Upper lobe of right lung (tissue), 1 donor: ENCODE data around the gene PNKD. TPM values are rescaled to one million over a fixed set of nuclear protein-coding genes. Genes with fewer than 3 reads are reported as not detected.

Experiments used
- ATAC-seq: fragments of 200-7000 bp; cut with Tn5 transposase; one replicate; pipeline ENCODE4 v1.9.1; 2020; ENCODE audit warnings: mild to moderate bottlenecking, moderate library complexity
- DNase-seq: peaks from one replicate; pipeline ENCODE4 v3.0.0-alpha.2; 2020
- H3K27ac ChIP-seq: fragments of 200-600 bp; one replicate; pipeline ENCODE4 v1.8.0; 2022
- H3K27me3 ChIP-seq: fragments of 200-600 bp; one replicate; pipeline ENCODE4 v1.8.0; 2022; ENCODE audit warnings: mild to moderate bottlenecking
- H3K36me3 ChIP-seq: fragments of 200-600 bp; one replicate; pipeline ENCODE4 v1.8.0; 2022
- H3K4me1 ChIP-seq: fragments of 200-600 bp; one replicate; pipeline ENCODE4 v1.8.0; 2022
- H3K4me3 ChIP-seq: fragments of 200-600 bp; one replicate; pipeline ENCODE4 v1.8.0; 2022; ENCODE audit warnings: mild to moderate bottlenecking
- H3K9me3 ChIP-seq: fragments of 200-600 bp; one replicate; pipeline ENCODE4 v1.8.0; 2022
- intact Hi-C: fragments of 100-400 bp; cut with DNase I; formaldehyde crosslinking; loops from one replicate; pipeline ENCODE4 v1.11.0; 2022
- total RNA-seq: library from RNA; stranded (reverse); fragmentation: NEBNext Ultra II Directional; extraction: Animal tissue kit (Norgen Biotek cat#: 25700); gene quantifications from one replicate; pipeline ENCODE4 v1.2.1, GENCODE V29; 2021
- TF ChIP-seq, protein P1 (sequence below): fragments of 200-600 bp; IDR thresholded peaks from one replicate; pipeline ENCODE4 v1.8.0; 2022; ENCODE audit warnings: antibody characterized with exemption
- donor health status: DM: no; HTN: yes; CAD: no; lungs with severe emphysema.

Gene PNKD
- total RNA-seq, 1 donor from 2014 or later, result 65.4 TPM

DNA sequence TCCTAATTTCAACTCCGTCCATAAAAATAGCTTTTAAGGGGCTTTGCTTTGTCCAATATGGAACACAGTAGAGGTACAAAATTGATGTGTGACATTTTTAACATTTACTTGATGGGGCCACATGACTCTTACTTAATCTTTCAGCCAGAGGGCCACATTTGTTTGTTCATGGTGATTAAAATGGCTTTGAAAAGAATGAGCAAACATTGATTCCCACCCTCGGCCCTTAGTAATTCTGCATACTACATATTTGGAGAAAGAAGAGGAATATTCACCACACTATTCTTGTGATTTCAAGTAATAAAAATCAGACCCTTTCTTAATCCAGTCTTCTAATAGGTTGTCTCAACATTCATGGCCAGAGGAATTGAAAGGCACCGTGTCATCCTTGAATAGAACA, 35.8 kb upstream of the PNKD start:
- Histone ChIP-seq H3K4me3 (no peak overlapping the region), H3K4me1 (peaks cover 17% of the 10 kb centered on the region), H3K9me3 (no peaks in the 10 kb centered on the region), H3K27ac (no peak overlapping the region), H3K27me3 (no peaks in the 10 kb centered on the region), H3K36me3 (peaks cover 100% of the 10 kb centered on the region)
- DNase-seq (no peak), ATAC-seq (no peak)
- intact Hi-C loops, result no loop called here
- TF ChIP-seq, protein P1, sequence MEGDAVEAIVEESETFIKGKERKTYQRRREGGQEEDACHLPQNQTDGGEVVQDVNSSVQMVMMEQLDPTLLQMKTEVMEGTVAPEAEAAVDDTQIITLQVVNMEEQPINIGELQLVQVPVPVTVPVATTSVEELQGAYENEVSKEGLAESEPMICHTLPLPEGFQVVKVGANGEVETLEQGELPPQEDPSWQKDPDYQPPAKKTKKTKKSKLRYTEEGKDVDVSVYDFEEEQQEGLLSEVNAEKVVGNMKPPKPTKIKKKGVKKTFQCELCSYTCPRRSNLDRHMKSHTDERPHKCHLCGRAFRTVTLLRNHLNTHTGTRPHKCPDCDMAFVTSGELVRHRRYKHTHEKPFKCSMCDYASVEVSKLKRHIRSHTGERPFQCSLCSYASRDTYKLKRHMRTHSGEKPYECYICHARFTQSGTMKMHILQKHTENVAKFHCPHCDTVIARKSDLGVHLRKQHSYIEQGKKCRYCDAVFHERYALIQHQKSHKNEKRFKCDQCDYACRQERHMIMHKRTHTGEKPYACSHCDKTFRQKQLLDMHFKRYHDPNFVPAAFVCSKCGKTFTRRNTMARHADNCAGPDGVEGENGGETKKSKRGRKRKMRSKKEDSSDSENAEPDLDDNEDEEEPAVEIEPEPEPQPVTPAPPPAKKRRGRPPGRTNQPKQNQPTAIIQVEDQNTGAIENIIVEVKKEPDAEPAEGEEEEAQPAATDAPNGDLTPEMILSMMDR, result no peak

DNA sequence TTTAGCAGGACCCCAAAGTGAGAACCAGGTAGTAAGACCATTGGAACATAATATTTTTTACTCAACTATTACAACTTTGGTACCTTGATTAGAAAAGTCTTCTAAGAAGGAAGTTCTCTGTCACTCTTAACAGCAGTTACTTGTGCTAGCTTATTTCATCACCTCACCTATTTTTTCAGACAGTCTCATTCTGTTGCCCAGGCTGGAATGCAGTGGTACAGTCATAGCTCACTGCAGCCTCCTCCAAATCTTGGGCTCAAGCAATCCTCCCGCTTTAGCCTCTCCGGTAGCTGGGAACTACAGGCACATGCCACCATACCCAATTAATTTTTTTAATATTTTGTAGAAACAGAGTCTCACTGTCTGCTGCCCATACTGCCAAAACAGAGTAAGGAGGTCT, 35.3 kb upstream of the PNKD start:
- H3K27ac ChIP-seq, result no peak overlapping the region
- peak; percentile 44 for ATAC-seq

DNA sequence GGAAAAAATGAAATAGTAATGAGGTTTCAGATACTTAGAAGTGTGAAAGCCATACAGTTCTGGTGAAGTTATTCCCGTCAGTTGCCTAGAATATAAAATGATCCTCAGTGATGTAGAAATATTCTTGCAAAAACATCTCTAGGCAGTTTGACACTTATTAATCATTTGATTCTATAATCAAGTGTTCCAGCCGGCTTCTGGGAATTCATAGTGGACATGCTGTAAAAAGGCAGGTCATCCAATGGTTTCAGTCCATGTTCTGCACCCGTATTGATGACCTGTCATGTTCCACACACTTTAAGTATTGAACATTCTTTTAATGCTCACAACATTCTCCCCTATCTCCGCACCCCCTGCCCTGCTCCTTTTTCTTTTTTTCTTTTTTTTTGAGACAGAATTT, 33.5 kb upstream of the PNKD start:
- TF ChIP-seq, protein P1, result no peak
- no peak for DNase-seq
- no peak for ATAC-seq
- Histone ChIP-seq H3K4me3 (no peak overlapping the region), H3K27ac (no peak overlapping the region), H3K9me3 (no peaks in the 10 kb centered on the region), H3K27me3 (no peaks in the 10 kb centered on the region), H3K36me3 (peaks cover 100% of the 10 kb centered on the region), H3K4me1 (peaks cover 3% of the 10 kb centered on the region)
- intact Hi-C loops, result no loop called here

More for the DNA sequence above, 35.3 kb upstream of the PNKD start:
- no peak overlapping the region for H3K4me3 ChIP-seq
- peaks cover 12% of the 10 kb centered on the region for H3K4me1 ChIP-seq
- TF ChIP-seq, protein P1, result no peak
- intact Hi-C loops, result no loop called here
- no peaks in the 10 kb centered on the region for H3K9me3 ChIP-seq
- no peak for DNase-seq
- no peaks in the 10 kb centered on the region for H3K27me3 ChIP-seq
- H3K36me3 ChIP-seq, result peaks cover 100% of the 10 kb centered on the region

DNA sequence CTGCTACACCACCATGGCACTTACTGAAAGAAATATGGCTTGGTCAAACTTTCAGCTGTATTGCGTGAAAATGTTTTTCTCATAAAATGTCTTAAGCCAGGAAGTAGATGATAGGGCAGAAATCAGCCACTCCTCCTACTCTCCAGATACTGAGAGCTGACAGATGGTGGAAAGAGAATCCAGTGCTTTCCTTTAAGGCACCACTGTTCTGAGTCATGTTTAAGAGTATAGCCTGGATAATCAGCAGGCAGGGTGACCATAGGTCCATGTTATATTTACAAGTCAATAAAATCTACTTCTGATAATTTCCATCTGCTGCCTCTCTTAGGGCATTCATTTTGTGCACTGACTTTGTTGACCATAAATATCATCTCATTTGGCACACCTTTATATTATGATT, 31.4 kb upstream of the PNKD start:
- DNase-seq (no peak), ATAC-seq (no peak)
- intact Hi-C loops, result no loop called here
- no peaks in the 10 kb centered on the region for H3K9me3 ChIP-seq
- TF ChIP-seq, protein P1, result no peak
- H3K27ac ChIP-seq, result no peak overlapping the region
- H3K36me3 ChIP-seq, result peaks cover 100% of the 10 kb centered on the region
- no peak overlapping the region for H3K4me3 ChIP-seq
- no peaks in the 10 kb centered on the region for H3K27me3 ChIP-seq
- peaks cover 9% of the 10 kb centered on the region for H3K4me1 ChIP-seq

DNA sequence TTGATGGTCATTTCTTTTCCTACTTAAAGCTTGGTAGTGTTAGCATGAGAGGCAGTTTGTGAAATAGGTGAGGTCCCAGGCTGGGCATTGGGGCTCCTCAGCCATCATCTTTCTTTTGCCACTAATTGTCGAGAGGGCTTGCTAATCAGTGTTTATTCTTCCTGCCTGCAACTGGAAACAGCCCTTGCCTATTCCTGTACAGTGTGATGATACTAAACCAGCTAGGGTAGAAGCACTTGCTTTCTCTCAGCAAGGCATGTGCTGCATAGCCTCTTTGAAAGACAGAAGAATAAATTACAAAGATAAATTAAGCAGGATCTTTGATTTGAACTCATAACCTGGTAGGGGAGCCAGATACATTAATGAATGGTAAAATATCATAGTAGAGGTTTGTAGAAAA, 26.1 kb upstream of the PNKD start:
- Histone ChIP-seq H3K36me3 (peaks cover 100% of the 10 kb centered on the region), H3K4me3 (no peak overlapping the region), H3K9me3 (no peaks in the 10 kb centered on the region), H3K4me1 (peaks cover 9% of the 10 kb centered on the region), H3K27ac (no peak overlapping the region), H3K27me3 (no peaks in the 10 kb centered on the region)
- ATAC-seq (no peak), DNase-seq (no peak)
- intact Hi-C loops, result no loop called here
- TF ChIP-seq, protein P1, result no peak

DNA sequence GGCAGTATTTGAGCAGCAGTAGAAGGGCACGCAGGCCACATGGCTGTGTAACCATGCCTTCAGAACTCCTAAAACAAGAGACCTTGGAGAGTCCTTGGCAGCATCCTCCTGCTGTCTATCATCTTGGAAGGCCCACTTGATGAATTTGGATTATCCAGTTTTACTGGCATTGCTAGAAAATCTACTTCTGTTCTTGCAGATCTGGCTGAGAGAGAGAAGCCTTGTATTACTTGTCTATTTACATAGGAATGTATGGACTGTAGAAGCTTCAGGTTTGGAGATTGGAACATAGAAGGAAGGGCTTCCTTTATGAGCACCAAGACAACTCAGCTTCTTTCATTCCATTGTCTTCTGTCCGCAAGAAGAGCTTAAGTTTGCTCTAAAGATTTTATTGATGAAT, 25.7 kb upstream of the PNKD start:
- H3K27ac ChIP-seq, result no peak overlapping the region
- ATAC-seq, result no peak
- intact Hi-C loops, result no loop called here
- no peak overlapping the region for H3K4me3 ChIP-seq
- DNase-seq, result no peak
- TF ChIP-seq, protein P1, result no peak
- H3K4me1 ChIP-seq, result peaks cover 9% of the 10 kb centered on the region
- no peaks in the 10 kb centered on the region for H3K27me3 ChIP-seq
- no peaks in the 10 kb centered on the region for H3K9me3 ChIP-seq
- peaks cover 100% of the 10 kb centered on the region for H3K36me3 ChIP-seq
